SK-N-SH (cell line): ENCODE data around the gene MMRN1.

Source experiments
- CHD2 ChIP-seq: fragments of 150-350 bp; IDR thresholded peaks from 2 replicates; pipeline ENCODE4 v1.6.1; 2018; ENCODE audit warnings: low read length; ENCODE audit not compliant: partially characterized antibody
- EP300 ChIP-seq, 2 experiments: IDR thresholded peaks; 2 replicates each; pipeline versions ENCODE4 v1.4.0 to v1.6.1; 2012; ENCODE audit warnings: borderline replicate concordance in 1 of 2, low read depth in 1 of 2, low read length in 1 of 2
- EZH2phosphoT487 ChIP-seq: fragments of 200-600 bp; sonication (generic); IDR thresholded peaks from 2 replicates; pipeline ENCODE4 v1.6.1; 2017; ENCODE audit warnings: low read depth, mixed run types, mild to moderate bottlenecking, antibody characterized with exemption, moderate library complexity, borderline replicate concordance
- GABPA ChIP-seq: IDR thresholded peaks from 2 replicates; pipeline ENCODE4 v1.4.0; 2012; ENCODE audit warnings: low read depth, mild to moderate bottlenecking
- RAD21 ChIP-seq: IDR thresholded peaks from 2 replicates; pipeline ENCODE4 v1.6.1; 2012; ENCODE audit warnings: mild to moderate bottlenecking, low read length
- SMC3 ChIP-seq: IDR thresholded peaks from 2 replicates; pipeline ENCODE4 v1.6.1; 2012; ENCODE audit warnings: low read depth, low read length, improper control_type of control experiment
- TAF1 ChIP-seq: IDR thresholded peaks from 2 replicates; pipeline ENCODE4 v1.6.1; 2012; ENCODE audit warnings: low read depth, mild to moderate bottlenecking, low read length, moderate library complexity, borderline replicate concordance
- TF ChIP-seq, protein P1 (sequence below): fragments of 200-600 bp; sonication (generic); IDR thresholded peaks from 2 replicates; pipeline ENCODE4 v1.6.1; 2017; ENCODE audit warnings: antibody characterized with exemption, mild to moderate bottlenecking, moderate library complexity
- TF ChIP-seq, protein P2 (sequence below): IDR thresholded peaks from 2 replicates; pipeline ENCODE4 v1.4.0; 2012; ENCODE audit warnings: low read depth
- TF ChIP-seq, protein P3 (sequence below): IDR thresholded peaks from 2 replicates; pipeline ENCODE4 v1.6.1; 2012; ENCODE audit warnings: mild to moderate bottlenecking, low read depth, low read length, moderate library complexity

DNA sequence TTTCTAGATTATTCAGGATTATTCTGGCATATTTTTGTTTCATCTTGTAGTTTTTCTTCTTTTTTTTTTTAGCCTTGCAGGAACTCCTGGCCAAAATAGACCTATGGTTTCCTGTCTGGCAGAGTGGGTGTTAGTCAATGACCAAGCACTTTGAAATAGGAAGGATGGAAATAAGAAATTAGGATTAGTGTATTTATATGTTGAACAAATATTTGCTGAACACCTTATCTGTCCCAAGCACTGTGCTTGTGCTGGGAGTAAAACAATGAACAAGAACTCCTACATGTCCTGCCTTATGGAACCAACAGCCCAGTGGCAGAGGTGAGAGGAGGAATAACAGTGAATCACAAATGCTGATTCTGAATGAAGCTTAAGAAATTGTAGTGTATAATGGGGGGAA lies 4.5 kb downstream of the MMRN1 start:
- TF ChIP-seq, protein P1, sequence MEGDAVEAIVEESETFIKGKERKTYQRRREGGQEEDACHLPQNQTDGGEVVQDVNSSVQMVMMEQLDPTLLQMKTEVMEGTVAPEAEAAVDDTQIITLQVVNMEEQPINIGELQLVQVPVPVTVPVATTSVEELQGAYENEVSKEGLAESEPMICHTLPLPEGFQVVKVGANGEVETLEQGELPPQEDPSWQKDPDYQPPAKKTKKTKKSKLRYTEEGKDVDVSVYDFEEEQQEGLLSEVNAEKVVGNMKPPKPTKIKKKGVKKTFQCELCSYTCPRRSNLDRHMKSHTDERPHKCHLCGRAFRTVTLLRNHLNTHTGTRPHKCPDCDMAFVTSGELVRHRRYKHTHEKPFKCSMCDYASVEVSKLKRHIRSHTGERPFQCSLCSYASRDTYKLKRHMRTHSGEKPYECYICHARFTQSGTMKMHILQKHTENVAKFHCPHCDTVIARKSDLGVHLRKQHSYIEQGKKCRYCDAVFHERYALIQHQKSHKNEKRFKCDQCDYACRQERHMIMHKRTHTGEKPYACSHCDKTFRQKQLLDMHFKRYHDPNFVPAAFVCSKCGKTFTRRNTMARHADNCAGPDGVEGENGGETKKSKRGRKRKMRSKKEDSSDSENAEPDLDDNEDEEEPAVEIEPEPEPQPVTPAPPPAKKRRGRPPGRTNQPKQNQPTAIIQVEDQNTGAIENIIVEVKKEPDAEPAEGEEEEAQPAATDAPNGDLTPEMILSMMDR, result no peak
- TF ChIP-seq GABPA (no peak), SMC3 (no peak), RAD21 (no peak), EP300 (IDR thresholded peaks at IDR 0.05; ENCODE audit: borderline replicate concordance in 1 of 2, low read depth in 1 of 2, low read length in 1 of 2) (no peak), TAF1 (no peak), CHD2 (no peak), EZH2phosphoT487 (no peak)
- TF ChIP-seq, protein P2, sequence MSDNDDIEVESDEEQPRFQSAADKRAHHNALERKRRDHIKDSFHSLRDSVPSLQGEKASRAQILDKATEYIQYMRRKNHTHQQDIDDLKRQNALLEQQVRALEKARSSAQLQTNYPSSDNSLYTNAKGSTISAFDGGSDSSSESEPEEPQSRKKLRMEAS, result no peak
- TF ChIP-seq, protein P3, sequence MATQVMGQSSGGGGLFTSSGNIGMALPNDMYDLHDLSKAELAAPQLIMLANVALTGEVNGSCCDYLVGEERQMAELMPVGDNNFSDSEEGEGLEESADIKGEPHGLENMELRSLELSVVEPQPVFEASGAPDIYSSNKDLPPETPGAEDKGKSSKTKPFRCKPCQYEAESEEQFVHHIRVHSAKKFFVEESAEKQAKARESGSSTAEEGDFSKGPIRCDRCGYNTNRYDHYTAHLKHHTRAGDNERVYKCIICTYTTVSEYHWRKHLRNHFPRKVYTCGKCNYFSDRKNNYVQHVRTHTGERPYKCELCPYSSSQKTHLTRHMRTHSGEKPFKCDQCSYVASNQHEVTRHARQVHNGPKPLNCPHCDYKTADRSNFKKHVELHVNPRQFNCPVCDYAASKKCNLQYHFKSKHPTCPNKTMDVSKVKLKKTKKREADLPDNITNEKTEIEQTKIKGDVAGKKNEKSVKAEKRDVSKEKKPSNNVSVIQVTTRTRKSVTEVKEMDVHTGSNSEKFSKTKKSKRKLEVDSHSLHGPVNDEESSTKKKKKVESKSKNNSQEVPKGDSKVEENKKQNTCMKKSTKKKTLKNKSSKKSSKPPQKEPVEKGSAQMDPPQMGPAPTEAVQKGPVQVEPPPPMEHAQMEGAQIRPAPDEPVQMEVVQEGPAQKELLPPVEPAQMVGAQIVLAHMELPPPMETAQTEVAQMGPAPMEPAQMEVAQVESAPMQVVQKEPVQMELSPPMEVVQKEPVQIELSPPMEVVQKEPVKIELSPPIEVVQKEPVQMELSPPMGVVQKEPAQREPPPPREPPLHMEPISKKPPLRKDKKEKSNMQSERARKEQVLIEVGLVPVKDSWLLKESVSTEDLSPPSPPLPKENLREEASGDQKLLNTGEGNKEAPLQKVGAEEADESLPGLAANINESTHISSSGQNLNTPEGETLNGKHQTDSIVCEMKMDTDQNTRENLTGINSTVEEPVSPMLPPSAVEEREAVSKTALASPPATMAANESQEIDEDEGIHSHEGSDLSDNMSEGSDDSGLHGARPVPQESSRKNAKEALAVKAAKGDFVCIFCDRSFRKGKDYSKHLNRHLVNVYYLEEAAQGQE, result no peak
